HepG2 (cell line): ENCODE measurements around the gene JPH3. TPM values are rescaled to one million over a fixed set of nuclear protein-coding genes. Genes with fewer than 3 reads are reported as not detected.

ENCODE experiments used
- ATAC-seq: fragments of 200-7000 bp; cut with Tn5 transposase; 3 replicates; pipeline ENCODE4 v1.9.1; 2020; ENCODE audit warnings: mild to moderate bottlenecking, moderate library complexity
- BruUV-seq: library from RNA; stranded (reverse); fragments of 400-500 nt; replicated peaks from 2 replicates; lab custom pipeline; 2021; lab: Mats Ljungman, UMichigan
- CTCF ChIA-PET: fragments of 300-600 bp; formaldehyde crosslinking; extraction: SDS; loops from one replicate; lab custom pipeline; 2021; ENCODE audit warnings: low total read pairs, inconsistent platforms, low intra/inter-chr PET ratio; lab: Yijun Ruan, JAX
- POLR2A ChIA-PET: fragments of 350-600 bp; sonication (Branson Sonifier 250); formaldehyde crosslinking; loops from one replicate; lab custom pipeline; 2020; ENCODE audit warnings: antibody characterized with exemption, inconsistent platforms; lab: Yijun Ruan, JAX
- DNase-seq: peaks from one replicate; pipeline ENCODE4 v3.0.0-alpha.2; 2015; ENCODE audit warnings: low spot score
- FAIRE-seq: peaks from 3 replicates; lab custom pipeline; 2011; peaks lifted over from hg19 to GRCh38; lab: Jason Lieb, UNC
- H2AFZ ChIP-seq: one replicate; pipeline ENCODE4 v1.6.1; 2011; ENCODE audit warnings: low read length, inconsistent platforms
- H3K27ac ChIP-seq: fragments of 300-600 bp; 3 replicates; pipeline ENCODE4 v1.8.0; 2011; ENCODE audit warnings: mixed run types, mild to moderate bottlenecking, mixed read lengths, low read length, inconsistent platforms; ENCODE audit not compliant: insufficient read depth; ENCODE audit errors: extremely low read length
- H3K27me3 ChIP-seq, 2 experiments: fragments of 200-600 bp in 1 of 2; 2 replicates in 1 of 2; 3 replicates in 1 of 2; pipeline versions ENCODE4 v1.6.0 to v1.8.0; 2011; ENCODE audit warnings: low read length in 2 of 2, mild to moderate bottlenecking in 2 of 2, moderate library complexity in 2 of 2, inconsistent platforms in 1 of 2; ENCODE audit not compliant: insufficient read depth in 2 of 2, control insufficient read depth in 1 of 2
- H3K36me3 ChIP-seq, 2 experiments: fragments of 200-600 bp in 1 of 2; replicated peaks in 1 of 2; 2 replicates in 1 of 2; 3 replicates in 1 of 2; pipeline versions ENCODE4 v1.5.1 to v1.8.0; 2011; ENCODE audit warnings: low read length in 2 of 2, inconsistent platforms in 1 of 2; ENCODE audit not compliant: insufficient read depth in 2 of 2, control insufficient read depth in 1 of 2
- H3K4me1 ChIP-seq: 2 replicates; pipeline ENCODE4 v1.5.1; 2012; ENCODE audit warnings: low read length, inconsistent platforms; ENCODE audit not compliant: insufficient read depth
- H3K4me2 ChIP-seq: 2 replicates; pipeline ENCODE4 v1.6.0; 2011; ENCODE audit warnings: low read depth, low read length, inconsistent platforms
- H3K4me3 ChIP-seq, 3 experiments: fragments of 200-600 bp in 1 of 3; sonication (generic), shearing (Covaris generic) in 1 of 3; replicated peaks in 1 of 3; 2 replicates each; pipeline ENCODE4 v1.5.1; 2011 to 2016; ENCODE audit warnings: low read length in 3 of 3, inconsistent platforms in 2 of 3, low read depth in 2 of 3, mild to moderate bottlenecking in 2 of 3, control low read depth in 1 of 3, mixed read lengths in 1 of 3; ENCODE audit not compliant: insufficient read depth in 1 of 3
- H3K79me2 ChIP-seq: one replicate; pipeline ENCODE4 v1.6.1; 2011; ENCODE audit warnings: low read length, inconsistent platforms; ENCODE audit not compliant: insufficient read depth
- H3K9ac ChIP-seq: 2 replicates; pipeline ENCODE4 v1.6.0; 2011; ENCODE audit warnings: mild to moderate bottlenecking, low read depth, low read length, inconsistent platforms; ENCODE audit not compliant: insufficient read depth
- H3K9me3 ChIP-seq: 2 replicates; pipeline ENCODE4 v1.5.1; 2012; ENCODE audit warnings: mild to moderate bottlenecking, low read length
- H4K20me1 ChIP-seq: 2 replicates; pipeline ENCODE4 v1.6.0; 2011; ENCODE audit warnings: inconsistent platforms, mild to moderate bottlenecking, low read length, moderate library complexity; ENCODE audit not compliant: insufficient read depth
- GPN1 ChIP-seq: sonication (generic); formaldehyde crosslinking; IDR thresholded peaks from 2 replicates; pipeline ENCODE4 v1.5.1; 2020; ENCODE audit warnings: missing genetic modification reagents, borderline replicate concordance
- HIC2 ChIP-seq: sonication (generic); formaldehyde crosslinking; IDR thresholded peaks from 2 replicates; pipeline ENCODE4 v1.9.0; 2022; ENCODE audit warnings: low read depth, missing genetic modification reagents
- IRF9 ChIP-seq: sonication (generic); formaldehyde crosslinking; IDR thresholded peaks from 2 replicates; pipeline ENCODE4 v1.8.0; 2022; ENCODE audit warnings: missing genetic modification reagents, mild to moderate bottlenecking, borderline replicate concordance
- WGBS: methylation state at CpG from one replicate; pipeline ENCODE4 v1.1.6; 2017; ENCODE audit warnings: low lambda C conversion rate; 5-methylcytosine and 5-hydroxymethylcytosine counted together
- in situ Hi-C: cut with HindIII; loops from 2 replicates; pipeline ENCODE4 v1.10.0; 2017; ENCODE audit warnings: low pct_unique_long_range_greater_than_20kb; ENCODE audit not compliant: extremely low pct_ligation_motif_present
- intact Hi-C: fragments of 100-400 bp; cut with micrococcal nuclease; formaldehyde crosslinking; loops from one replicate; pipeline ENCODE4 v1.10.0; 2022; ENCODE audit not compliant: unreplicated experiment
- polyA plus RNA-seq, 8 experiments: library from polyadenylated mRNA; depleted of rRNA in 3 of 8; stranded (reverse) in 7 of 8; unstranded in 1 of 8; fragments of >200 nt; fragmentation: Illumina TruSeq in 4 of 8; extraction: Trizol in 4 of 8; gene quantifications; 2 replicates each; pipeline versions ENCODE4 v1.2.1 to v1.2.3, GENCODE V29; 2011 to 2016; ENCODE audit warnings: low read depth in 4 of 8, missing spikeins in 1 of 8, mixed read lengths in 1 of 8; ENCODE audit not compliant: insufficient read depth in 1 of 8
- total RNA-seq, 5 experiments: library from RNA; depleted of rRNA; stranded (reverse); fragments of >200 nt; fragmentation: Illumina TruSeq; extraction: Trizol; gene quantifications; 2 replicates each; pipeline ENCODE4 v1.2.3, GENCODE V29; 2016; ENCODE audit warnings: low read depth in 1 of 5

The JPH3 gene
- total and polyA plus RNA-seq, 2 of the 13 experiments (the other 11 are each of a cell fraction or from before 2014, with no cell fraction given): not detected

- Histone ChIP-seq H3K27ac (no peak overlapping the region), H4K20me1 (no peaks in the 10 kb centered on the region), H3K9me3 (no peaks in the 10 kb centered on the region), H3K4me2 (no peak overlapping the region), H3K4me1 (peaks cover 8% of the 10 kb centered on the region; the same call in 1 of the 2 replicates), H3K4me3 (no peak overlapping the region), H3K27me3 (peaks cover 4 to 20% of the 10 kb centered on the region in 2 experiments; a peak in 4 of 5 replicates), H2AFZ (no peak overlapping the region), H3K36me3 (no peaks in the 10 kb centered on the region), H3K79me2 (no peaks in the 10 kb centered on the region), H3K9ac (no peak overlapping the region)
- ATAC-seq (0 out of 3 replicates have a peak, but pooled peaks have one; percentile 5), DNase-seq (no peak), FAIRE-seq (no peak)
- 77% methylated on average over 29 of the region's 29 CpGs for WGBS
- ChIA-PET POLR2A (interaction anchor here (0.8 kb wide), 1 partner anchor 10 kb away, joined by 3 read pairs; no protein-coding TSS in a partner anchor), CTCF (no interaction called here)
- BruUV-seq: no TSS peak
- in situ Hi-C loops: no loop called here
- TF ChIP-seq GPN1 (no peak), HIC2 (CRISPR knock-in tag) (0 out of 2 replicates have a peak, but pooled peaks have one; percentile 22), IRF9 (CRISPR knock-in tag) (no peak)
- intact Hi-C loops: no loop called here
Observed at GRCh38 chr16:87561200-87562105, 40.9 kb upstream of the JPH3 start.
